ENCODE measurements around the gene DPYSL5.

Gene DPYSL5

GRCh38 chr2:26957041-26957440, 109.1 kb downstream of the DPYSL5 start:
- Mint-ChIP-seq H3K4me3 (no peak overlapping the region), H3K4me1 (peaks cover 9% of the 10 kb centered on the region), H3K36me3 (ENCODE audit: low read depth) (no peaks in the 10 kb centered on the region), H3K27ac (no peak overlapping the region), H3K27me3 (ENCODE audit: low read depth, poor library complexity) (peaks cover 60% of the 10 kb centered on the region), H3K9me3 (no peaks in the 10 kb centered on the region)
- DNase-seq = no peak
- TF ChIP-seq CTCF (IDR thresholded peaks at IDR 0.05) = no peak

GRCh38 chr2:26957534-26957933, 109.6 kb downstream of the DPYSL5 start:
- H3K36me3 Mint-ChIP-seq (ENCODE audit: low read depth) = no peaks in the 10 kb centered on the region

GRCh38 chr2:26959331-26959730, 111.4 kb downstream of the DPYSL5 start:
- TF ChIP-seq CTCF (IDR thresholded peaks at IDR 0.05) = no peak
- H3K4me3 Mint-ChIP-seq = no peak overlapping the region
- H3K27me3 Mint-ChIP-seq (ENCODE audit: low read depth, poor library complexity) = peaks cover 60% of the 10 kb centered on the region
- no peaks in the 10 kb centered on the region for H3K36me3 Mint-ChIP-seq (ENCODE audit: low read depth)
- peaks cover 9% of the 10 kb centered on the region for H3K4me1 Mint-ChIP-seq
- no peak for DNase-seq
- no peaks in the 10 kb centered on the region for H3K9me3 Mint-ChIP-seq
- no peak overlapping the region for H3K27ac Mint-ChIP-seq

More at GRCh38 chr2:26957534-26957933, 109.6 kb downstream of the DPYSL5 start:
- Mint-ChIP-seq H3K9me3 (no peaks in the 10 kb centered on the region), H3K27me3 (ENCODE audit: low read depth, poor library complexity) (peaks cover 61% of the 10 kb centered on the region), H3K4me1 (peaks cover 9% of the 10 kb centered on the region), H3K4me3 (no peak overlapping the region), H3K27ac (no peak overlapping the region)
- DNase-seq = no peak
- no peak for TF ChIP-seq CTCF (IDR thresholded peaks at IDR 0.05)

GRCh38 chr2:26964446-26965130, 116.7 kb downstream of the DPYSL5 start:
- Mint-ChIP-seq H3K9me3 (peaks cover 4% of the 10 kb centered on the region), H3K27me3 (ENCODE audit: low read depth, poor library complexity) (peaks cover 64% of the 10 kb centered on the region), H3K36me3 (ENCODE audit: low read depth) (no peaks in the 10 kb centered on the region), H3K4me1 (peaks cover 7% of the 10 kb centered on the region), H3K4me3 (no peak overlapping the region), H3K27ac (no peak overlapping the region)
- no peak for TF ChIP-seq CTCF (IDR thresholded peaks at IDR 0.05)
- no peak for DNase-seq

- DNase-seq = no peak
- Mint-ChIP-seq H3K4me1 (peaks cover 19% of the 10 kb centered on the region), H3K9me3 (peaks cover 4% of the 10 kb centered on the region), H3K36me3 (ENCODE audit: low read depth) (no peaks in the 10 kb centered on the region), H3K27ac (no peak overlapping the region), H3K4me3 (no peak overlapping the region), H3K27me3 (ENCODE audit: low read depth, poor library complexity) (peaks cover 66% of the 10 kb centered on the region)
- no peak for TF ChIP-seq CTCF (IDR thresholded peaks at IDR 0.05)
Measured at GRCh38 chr2:26968001-26968400, 120.1 kb downstream of the DPYSL5 start.
